ENCODE results near the gene NR2C2AP.
A peak's percentile ranks its signal among the peaks of the same experiment; 100 is the strongest.

Gene NR2C2AP

GRCh38 chr19:19207637-19208572 is 4.7 kb upstream of the NR2C2AP start:
- no peak overlapping the region for H3K4me3 ChIP-seq (ENCODE audit: low read depth, low read length)
- no peak for TF ChIP-seq CTCF (IDR thresholded peaks at IDR 0.05; ENCODE audit: low read depth, low read length)

DNA sequence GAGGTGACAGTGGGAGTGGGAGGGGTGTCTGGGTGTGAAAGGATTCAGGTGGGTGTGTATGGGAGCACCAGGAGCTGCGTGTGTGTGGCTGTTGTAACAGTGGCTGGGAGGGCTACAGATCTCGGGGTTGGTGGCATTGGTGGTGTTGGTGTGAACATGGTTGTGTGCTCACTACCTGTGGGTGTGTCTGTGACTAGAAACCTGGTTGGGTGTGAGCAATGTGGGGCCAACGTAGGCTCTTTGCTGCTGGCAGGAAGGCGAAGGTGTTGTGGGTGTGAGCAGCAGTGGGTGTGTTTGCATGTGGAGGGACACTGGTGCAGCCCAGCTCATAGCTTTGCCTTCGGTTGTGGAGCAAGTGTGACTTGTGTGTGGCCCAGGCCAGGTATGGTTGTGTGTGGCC is 3.7 kb upstream of the NR2C2AP start:
- H3K4me3 ChIP-seq (ENCODE audit: low read depth, low read length): no peak overlapping the region
- TF ChIP-seq CTCF (IDR thresholded peaks at IDR 0.05; ENCODE audit: low read depth, low read length): no peak

DNA sequence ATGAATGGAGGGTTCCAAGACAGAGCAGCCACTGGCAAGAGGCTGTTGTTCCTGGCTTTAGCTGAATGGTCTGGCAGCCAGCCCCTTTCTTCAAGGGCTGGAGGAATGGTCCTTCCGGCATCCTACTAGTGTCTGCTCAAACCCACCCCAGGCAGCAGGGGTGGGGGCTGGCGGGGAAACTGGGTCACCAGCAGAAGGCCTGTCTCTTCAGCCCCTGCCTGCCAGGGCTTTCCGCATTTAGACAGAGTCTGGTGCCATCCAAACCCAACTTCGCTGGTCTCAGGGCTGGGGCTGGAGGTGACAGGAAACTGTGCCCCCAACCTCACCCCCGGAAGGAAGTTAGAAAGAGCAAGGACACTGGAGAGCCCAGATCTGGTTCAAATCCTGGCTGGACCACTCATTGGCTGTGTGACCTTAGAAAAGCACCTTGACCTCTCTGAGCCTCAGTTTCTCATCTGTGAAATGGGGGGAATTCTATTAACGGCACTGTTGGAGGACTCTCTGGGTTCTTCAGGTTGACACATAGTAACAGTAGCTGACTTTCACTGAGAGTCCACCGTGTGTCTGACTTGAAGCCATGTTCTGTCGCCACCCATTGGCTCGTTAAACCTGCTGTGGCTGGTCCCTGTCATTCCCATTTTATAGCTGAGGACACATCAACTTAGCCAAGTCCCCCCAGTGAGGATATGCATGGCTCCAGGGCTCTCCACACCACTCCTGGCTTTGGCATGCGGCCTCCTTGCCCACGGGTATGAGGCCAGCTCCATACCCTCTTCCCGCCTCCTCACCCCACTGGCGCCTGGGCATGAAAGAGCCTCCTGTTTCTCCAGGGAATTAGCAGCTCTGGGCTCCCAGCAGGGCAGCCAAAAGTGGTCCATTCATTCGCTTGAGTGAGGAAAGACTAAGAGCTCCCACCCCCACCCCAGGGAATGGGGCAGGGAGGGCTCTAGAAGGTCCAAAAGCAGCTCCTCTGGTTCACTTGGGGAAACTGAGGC is 2.5 kb upstream of the NR2C2AP start:
- no peak overlapping the region for H3K4me3 ChIP-seq (ENCODE audit: low read depth, low read length)
- TF ChIP-seq CTCF (IDR thresholded peaks at IDR 0.05; ENCODE audit: low read depth, low read length): no peak

GRCh38 chr19:19204181-19204580 is 967 bp upstream of the NR2C2AP start:
- H3K4me3 ChIP-seq (ENCODE audit: low read depth, low read length): no peak overlapping the region
- TF ChIP-seq CTCF (IDR thresholded peaks at IDR 0.05; ENCODE audit: low read depth, low read length): no peak

DNA sequence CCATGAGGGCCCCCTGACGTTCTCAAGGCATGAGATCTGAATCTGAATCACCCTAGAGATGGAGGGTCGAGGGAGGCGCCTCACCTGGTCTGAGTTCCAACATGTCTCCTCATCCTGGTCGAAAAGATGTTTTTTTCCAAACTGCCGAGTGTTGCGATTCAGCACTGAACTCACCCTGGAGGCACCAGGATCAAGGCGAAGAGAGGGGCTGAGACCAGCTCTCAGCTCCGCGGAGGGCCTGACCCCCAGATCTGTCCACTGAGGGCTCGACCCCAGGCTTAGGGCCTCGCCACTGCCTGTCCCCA is 555 bp downstream of the NR2C2AP start:
- H3K4me3 ChIP-seq (ENCODE audit: low read depth, low read length): peak overlapping the region; percentile 70
- no peak for TF ChIP-seq CTCF (IDR thresholded peaks at IDR 0.05; ENCODE audit: low read depth, low read length)

DNA sequence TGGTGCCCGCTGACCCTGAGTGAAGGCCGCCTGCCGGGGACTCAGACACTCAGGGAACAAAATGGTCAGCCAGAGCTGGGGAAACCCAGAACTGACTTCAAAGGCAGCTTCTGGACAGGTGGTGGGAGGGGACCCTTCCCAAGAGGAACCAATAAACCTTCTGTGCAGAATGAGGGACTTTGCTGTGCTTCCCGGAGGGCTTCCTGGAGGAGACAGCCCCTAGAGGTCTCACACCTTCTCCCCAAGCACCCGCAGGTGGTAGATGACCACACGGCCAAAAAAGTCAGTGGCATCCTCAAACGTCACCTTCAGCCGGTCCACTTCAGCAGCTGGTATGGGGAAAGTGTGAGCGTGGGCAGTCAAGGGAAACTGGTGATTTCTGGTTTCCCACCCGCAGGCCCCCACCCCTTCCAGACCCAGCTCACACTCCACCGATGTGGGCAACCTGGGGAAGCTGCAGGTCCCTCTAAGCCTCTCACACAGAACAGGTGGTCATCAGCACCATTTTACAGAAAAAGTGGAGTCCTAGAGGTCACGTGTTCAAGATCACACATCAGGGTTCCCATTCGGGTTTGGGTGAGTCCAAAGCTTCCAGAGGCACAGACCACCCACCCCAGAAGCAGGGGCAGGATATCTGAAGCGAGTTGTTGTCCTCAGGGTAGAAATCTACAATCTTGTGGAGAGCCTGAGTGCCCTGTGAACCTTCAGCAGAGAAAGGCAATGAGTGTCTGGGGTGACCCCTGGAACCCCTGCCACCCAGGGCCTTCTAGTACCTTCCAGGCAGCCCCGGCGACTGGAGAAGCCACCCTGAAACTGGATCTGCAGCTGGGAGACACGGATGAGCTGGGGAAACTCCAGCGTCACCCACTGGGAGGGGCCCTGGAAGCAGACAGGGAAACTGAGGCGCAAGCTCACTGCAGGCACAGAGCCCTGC is 1.2 kb downstream of the NR2C2AP start:
- peak overlapping the region; percentile 70 for H3K4me3 ChIP-seq (ENCODE audit: low read depth, low read length)
- no peak for TF ChIP-seq CTCF (IDR thresholded peaks at IDR 0.05; ENCODE audit: low read depth, low read length)

Measured in WI38 (cell line).